CMK (cell line): ENCODE results near the gene SHISA9.
A peak's percentile ranks its signal among the peaks of the same experiment; 100 is the strongest.
"Not testable (repeated sequence)": the region's sequence is repeated elsewhere in the genome, so short reads cannot be mapped to it uniquely, and the experiment has no call there.

ENCODE experiments used
- DNase-seq: peaks from one replicate; pipeline ENCODE4 v3.0.0-alpha.2; 2010; ENCODE audit warnings: low read depth

The SHISA9 gene

DNA sequence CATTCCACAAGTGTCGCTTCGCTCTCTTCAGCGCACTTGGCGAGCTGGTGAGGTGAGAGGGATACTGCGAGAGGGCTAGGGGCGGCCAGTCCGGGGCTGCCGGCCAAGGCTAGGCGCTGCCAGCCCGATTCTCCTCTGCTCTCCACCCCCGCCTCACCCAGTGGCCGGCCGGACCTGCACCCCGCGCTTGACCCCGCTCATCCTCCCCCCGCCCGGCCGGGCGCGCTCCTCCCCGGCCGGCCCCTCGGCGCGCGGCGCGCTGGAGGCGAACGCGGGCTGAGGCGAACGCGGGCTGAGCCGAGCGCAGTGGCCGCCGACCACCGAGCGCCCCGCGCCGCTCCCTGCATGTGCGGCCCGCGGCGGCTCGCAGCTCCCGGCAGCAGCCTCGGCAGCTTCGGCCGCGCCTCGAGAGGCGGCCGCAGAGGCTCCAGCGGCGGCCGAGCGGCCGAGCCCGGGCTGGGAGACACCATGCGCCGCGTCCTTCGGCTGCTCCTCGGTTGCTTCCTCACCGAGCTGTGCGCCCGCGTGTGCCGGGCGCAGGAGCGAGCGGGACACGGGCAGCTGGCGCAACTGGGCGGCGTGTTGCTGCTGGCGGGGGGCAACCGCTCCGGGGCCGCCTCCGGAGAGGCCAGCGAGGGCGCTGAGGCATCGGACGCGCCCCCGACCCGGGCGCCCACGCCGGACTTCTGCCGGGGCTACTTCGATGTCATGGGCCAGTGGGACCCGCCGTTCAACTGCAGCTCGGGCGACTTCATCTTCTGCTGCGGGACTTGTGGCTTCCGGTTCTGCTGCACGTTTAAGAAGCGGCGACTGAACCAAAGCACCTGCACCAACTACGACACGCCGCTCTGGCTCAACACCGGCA is at the start of gene SHISA9:
Gene SHISA9, plus strand, starts transcription at position 2 of the 865 bp plus-strand sequence.
- no peak for DNase-seq

- DNase-seq = no peak
Measured at GRCh38 chr16:12853972-12854371, 47.4 kb upstream of the SHISA9 start.

DNA sequence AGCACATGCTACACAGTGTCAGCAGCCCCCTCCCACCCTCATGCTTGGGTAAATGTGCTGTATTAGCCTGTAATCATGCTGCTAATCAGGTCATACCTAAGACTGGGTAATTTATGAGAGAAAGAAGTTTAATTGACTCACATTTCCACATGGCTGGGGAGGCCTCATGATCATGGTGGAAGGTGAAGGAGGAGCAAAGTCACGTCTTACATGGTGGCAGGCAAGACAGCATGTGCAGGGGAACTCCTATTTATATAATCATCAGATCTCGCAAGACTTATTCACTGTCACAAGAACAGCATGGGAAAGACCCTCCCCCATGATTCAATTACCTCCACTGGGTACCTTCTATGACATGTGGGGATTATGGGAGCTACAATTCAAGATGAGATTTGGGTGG is 44.0 kb upstream of the SHISA9 start:
- DNase-seq = not testable (repeated sequence)

GRCh38 chr16:12862327-12862726 is 39.1 kb upstream of the SHISA9 start:
- DNase-seq = no peak

- DNase-seq = no peak
Measured at GRCh38 chr16:12862941-12863340, 38.5 kb upstream of the SHISA9 start.

DNA sequence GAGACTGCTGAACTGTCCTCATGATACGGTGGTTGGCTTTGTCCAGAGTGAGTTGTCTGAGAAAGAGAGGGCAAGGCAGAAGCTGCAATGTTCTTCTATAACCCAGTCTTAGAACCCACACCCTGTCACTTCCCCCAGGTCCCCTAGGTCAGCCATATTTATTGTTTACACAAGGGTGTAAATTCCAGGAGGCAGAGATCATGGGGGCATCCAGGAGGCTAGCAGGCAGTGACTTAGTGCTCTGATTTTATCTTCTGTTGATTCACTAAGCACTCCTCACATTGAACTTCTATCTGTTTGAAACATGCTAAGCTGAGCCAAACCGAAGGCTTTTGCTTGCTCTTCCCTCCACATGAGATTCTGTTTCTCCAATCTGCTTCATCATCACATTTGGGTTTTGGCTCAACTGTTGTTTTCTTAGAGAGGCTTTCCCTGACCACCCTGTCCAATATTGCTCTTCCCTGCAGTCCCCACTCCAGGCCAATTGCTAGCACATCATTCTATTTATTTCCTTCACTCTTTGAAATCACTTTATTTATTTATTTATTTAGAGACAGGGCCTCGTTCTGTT is 34.3 kb upstream of the SHISA9 start:
- no peak for DNase-seq

DNA sequence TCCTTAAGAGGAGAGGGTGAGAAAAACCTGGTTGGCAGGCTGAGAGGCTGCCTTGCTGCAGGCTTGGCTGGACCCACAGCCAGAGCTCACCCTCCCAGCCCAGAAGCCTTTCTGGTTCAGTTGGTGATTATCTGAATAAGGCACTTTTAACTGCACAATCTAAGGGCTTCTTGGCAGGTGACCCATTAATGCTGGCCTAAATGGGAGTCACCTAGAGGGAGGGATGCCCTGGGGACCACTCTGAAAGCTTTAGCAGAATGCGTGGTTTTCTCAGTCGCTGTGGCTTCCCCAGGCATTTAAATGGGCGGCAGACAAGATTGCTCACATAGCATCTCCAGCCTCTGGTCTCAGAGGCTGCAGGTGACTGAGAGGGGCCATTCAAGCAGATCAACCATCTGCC is 33.2 kb upstream of the SHISA9 start:
- no peak for DNase-seq

DNA sequence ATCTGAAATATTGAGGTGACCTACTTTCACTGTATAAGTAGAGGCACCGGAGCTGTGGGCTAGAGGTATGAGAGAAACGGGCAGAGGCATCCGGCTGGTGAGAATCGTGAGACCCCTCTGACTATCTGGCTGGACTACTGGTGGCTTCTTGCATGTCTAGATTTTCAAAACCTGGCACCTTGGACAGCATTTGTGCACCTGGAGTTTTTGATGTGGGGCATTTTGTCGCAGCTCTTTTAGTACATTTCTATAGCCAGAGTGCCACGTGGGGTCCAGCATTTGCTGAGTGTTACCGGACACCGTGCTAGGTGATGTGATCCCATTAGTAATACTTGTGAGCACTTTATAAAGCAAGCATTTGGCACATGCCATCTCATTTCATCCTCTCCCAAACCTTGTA is 32.6 kb upstream of the SHISA9 start:
- no peak for DNase-seq

DNA sequence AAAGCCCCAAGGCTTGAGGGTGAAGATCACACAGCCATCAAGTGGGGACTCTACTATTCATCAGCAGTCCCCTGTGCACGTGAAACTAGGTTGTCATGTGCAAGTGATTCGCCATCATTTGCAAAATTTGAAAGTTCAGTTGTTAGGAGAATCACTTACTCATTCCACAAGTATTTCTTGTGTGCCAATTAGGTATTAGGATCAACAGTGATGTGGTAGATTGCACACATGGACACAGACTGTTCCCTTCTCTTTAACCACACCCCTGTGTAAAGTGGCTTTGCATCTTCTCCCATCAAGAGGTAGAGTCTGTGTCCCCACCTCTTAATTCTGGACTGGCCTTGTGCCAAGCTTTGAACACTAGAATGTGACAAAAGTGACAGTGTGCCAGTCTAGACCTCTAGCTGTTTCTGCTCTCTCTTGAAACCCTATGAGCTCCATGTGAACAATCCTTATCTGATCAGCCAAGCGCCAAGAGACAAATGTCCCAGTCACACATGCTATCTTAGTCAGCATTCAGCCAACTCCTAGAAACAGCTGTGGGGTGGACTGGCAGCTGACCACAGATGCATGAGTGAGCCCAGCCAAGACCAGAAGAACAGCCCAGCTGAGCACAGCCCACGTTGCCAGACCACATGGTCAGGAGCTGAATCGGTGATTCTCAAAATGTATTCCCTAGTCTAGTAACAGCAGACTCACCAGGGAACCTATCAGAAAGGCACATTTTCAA is 31.5 kb upstream of the SHISA9 start:
- no peak for DNase-seq

DNA sequence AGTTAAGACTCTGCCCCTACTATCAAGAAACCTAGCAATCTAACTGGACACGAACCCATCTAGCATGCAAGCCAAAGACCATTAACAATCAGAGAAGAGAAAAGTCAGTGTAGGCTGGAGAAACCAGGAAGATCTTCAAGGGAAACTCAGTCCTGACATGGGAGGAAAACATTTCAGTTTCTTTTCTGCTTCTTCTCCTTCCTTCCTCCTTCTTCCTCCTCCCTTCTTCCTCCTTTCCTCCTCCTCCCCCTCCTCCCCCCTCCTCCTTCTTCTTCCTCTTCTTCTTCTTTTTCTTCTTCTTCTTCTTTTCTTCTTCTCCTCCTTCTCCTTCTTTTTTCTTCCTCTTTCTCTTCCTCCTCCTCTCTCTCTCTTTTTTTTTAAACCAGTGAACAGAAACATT is 29.6 kb upstream of the SHISA9 start:
- no peak for DNase-seq

DNA sequence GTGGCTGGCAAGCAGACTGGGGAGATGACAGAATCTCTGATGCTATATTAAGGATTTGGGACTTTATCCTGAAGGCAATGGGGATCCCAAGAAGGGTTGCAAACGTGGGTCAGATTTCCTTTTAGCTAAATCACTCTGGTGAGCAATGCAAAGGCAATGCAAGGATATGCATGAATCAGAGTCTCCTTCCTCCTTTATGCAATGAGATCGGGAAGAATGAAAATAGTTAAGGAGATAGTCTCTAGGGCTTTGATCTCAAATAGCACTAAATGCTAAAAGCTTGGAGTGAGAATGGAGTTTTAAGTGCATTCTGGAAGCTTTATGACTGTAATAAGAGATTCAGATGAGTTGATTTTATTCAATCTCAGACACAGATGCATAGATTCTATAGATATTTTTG is 27.2 kb upstream of the SHISA9 start:
- no peak for DNase-seq

- DNase-seq = no peak
Measured at GRCh38 chr16:12876778-12877177, 24.6 kb upstream of the SHISA9 start.

- no peak for DNase-seq
Measured at GRCh38 chr16:12878973-12879372, 22.4 kb upstream of the SHISA9 start.

DNA sequence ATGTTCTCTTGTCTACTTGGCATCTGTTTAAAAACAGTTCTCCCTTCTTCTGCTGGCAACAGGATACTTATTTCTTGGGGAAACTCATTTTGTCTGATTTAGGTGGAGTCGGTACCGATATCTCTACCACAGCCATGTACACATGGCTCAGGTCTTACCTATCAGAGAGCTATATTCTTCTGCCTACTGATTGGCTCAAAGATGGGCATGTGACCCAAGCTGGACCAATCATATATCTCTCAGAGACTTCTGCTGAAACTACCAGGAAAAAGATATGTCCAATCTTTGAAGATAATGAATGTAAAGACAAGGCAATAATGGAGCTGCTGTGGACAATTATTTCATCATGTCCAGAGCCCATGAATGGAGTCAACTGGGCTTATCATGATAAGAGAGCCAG is 21.6 kb upstream of the SHISA9 start:
- DNase-seq = no peak

- DNase-seq = no peak
Measured at GRCh38 chr16:12881182-12881581, 20.2 kb upstream of the SHISA9 start.

GRCh38 chr16:12881740-12882139 is 19.7 kb upstream of the SHISA9 start:
- no peak for DNase-seq

GRCh38 chr16:12885742-12886141 is 15.7 kb upstream of the SHISA9 start:
- no peak for DNase-seq

- DNase-seq = no peak
Measured at GRCh38 chr16:12891836-12892235, 9.6 kb upstream of the SHISA9 start.

GRCh38 chr16:12893050-12893750 is 8.2 kb upstream of the SHISA9 start:
- DNase-seq = no peak

GRCh38 chr16:12896562-12896961 is 4.8 kb upstream of the SHISA9 start:
- peak; percentile 8 for DNase-seq

DNA sequence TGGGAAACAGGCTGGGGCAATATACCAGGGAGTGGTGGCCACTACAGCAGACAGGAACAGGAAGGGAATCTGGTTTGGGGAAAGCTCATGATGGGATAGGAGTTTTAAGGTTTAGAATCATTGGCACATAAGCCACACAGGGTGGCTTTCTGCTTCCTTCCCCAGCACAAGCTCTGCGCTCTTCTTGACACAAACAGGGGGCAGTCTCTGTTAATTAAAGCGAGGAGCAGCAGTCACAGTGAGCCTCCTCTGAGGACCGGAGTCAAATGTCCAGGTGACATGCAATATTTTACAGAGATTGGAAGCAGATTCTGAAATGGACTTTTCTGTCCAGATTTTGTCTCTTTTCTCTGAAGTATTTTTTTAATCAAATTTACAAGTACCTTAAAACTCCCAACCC is 2.8 kb upstream of the SHISA9 start:
- DNase-seq = no peak

- no peak for DNase-seq
Measured at GRCh38 chr16:12899529-12900143, 1.8 kb upstream of the SHISA9 start.
